HEK293 (cell line): Measurements from ENCODE around the gene TMEM92.

Experiments
- CTCF ChIA-PET: fragments of 350-600 bp; formaldehyde crosslinking; extraction: SDS; loops from one replicate; lab custom pipeline; 2021; ENCODE audit warnings: antibody characterized with exemption; lab: Yijun Ruan, JAX
- POLR2A ChIA-PET: fragments of 300-600 bp; formaldehyde crosslinking; extraction: SDS; loops from one replicate; lab custom pipeline; 2020; ENCODE audit warnings: antibody characterized with exemption, inconsistent platforms; lab: Yijun Ruan, JAX
- H3K27ac ChIP-seq: fragments of 200-500 bp; sonication (Bioruptor generic); 2 replicates; pipeline ENCODE4 v1.5.1; 2014; ENCODE audit warnings: low read depth, low read length, control low read depth, inconsistent platforms; ENCODE audit errors: extremely low read depth
- H3K36me3 ChIP-seq, 2 experiments: fragments of 200-500 bp in 1 of 2; sonication (Bioruptor generic) in 1 of 2; 1 replicate in 1 of 2; 2 replicates in 1 of 2; pipeline ENCODE4 v1.5.1; 2014 to 2017; ENCODE audit warnings: inconsistent platforms in 2 of 2, low read length in 2 of 2; ENCODE audit not compliant: control insufficient read depth in 2 of 2, insufficient read depth in 1 of 2
- H3K4me1 ChIP-seq: fragments of 200-500 bp; sonication (Bioruptor generic); 2 replicates; pipeline ENCODE4 v1.5.1; 2014; ENCODE audit warnings: mild to moderate bottlenecking, low read length, inconsistent platforms; ENCODE audit not compliant: control insufficient read depth, insufficient read depth
- H3K4me3 ChIP-seq: 2 replicates; pipeline ENCODE4 v1.5.1; 2011; ENCODE audit warnings: low read depth, mild to moderate bottlenecking, control low read depth, low read length, moderate library complexity
- H3K9me3 ChIP-seq: fragments of 200-500 bp; sonication (Bioruptor generic); 2 replicates; pipeline ENCODE4 v1.5.1; 2014; ENCODE audit warnings: low read depth, low read length, inconsistent platforms; ENCODE audit not compliant: control insufficient read depth, insufficient read depth
- CTCF ChIP-seq: fragments of 450-650 bp; formaldehyde crosslinking; IDR thresholded peaks from 2 replicates; pipeline ENCODE4 v1.5.1; 2016; ENCODE audit warnings: missing biosample characterization, missing genetic modification characterization
- HOXC10 ChIP-seq: sonication (generic); formaldehyde crosslinking; IDR thresholded peaks from 2 replicates; pipeline ENCODE4 v1.8.1; 2023; ENCODE audit warnings: mild to moderate bottlenecking, missing genetic modification reagents
- IKZF3 ChIP-seq: fragments of 450-650 bp; IDR thresholded peaks from 2 replicates; pipeline ENCODE4 v1.5.0; 2018; ENCODE audit warnings: missing biosample characterization, mild to moderate bottlenecking, missing genetic modification characterization, moderate library complexity
- SCRT2 ChIP-seq: fragments of 450-650 bp; formaldehyde crosslinking; IDR thresholded peaks from 2 replicates; pipeline ENCODE4 v1.5.1; 2016; ENCODE audit warnings: missing biosample characterization, missing genetic modification characterization
- SETDB1 ChIP-seq: IDR thresholded peaks from one replicate; pipeline ENCODE4 v1.6.1; 2017; ENCODE audit warnings: mild to moderate bottlenecking, low read length, moderate library complexity, mixed read lengths; ENCODE audit not compliant: insufficient read length
- YY1 ChIP-seq: fragments of 450-650 bp; formaldehyde crosslinking; IDR thresholded peaks from 2 replicates; pipeline ENCODE4 v1.5.1; 2018; ENCODE audit warnings: missing biosample characterization, missing genetic modification characterization
- ZNF121 ChIP-seq: fragments of 450-650 bp; formaldehyde crosslinking; IDR thresholded peaks from 2 replicates; pipeline ENCODE4 v1.5.1; 2016; ENCODE audit warnings: missing biosample characterization, missing genetic modification characterization
- ZNF148 ChIP-seq: fragments of 450-650 bp; formaldehyde crosslinking; IDR thresholded peaks from 2 replicates; pipeline ENCODE4 v1.5.0; 2017; ENCODE audit warnings: missing biosample characterization, missing genetic modification characterization, borderline replicate concordance
- ZNF157 ChIP-seq: fragments of 450-650 bp; formaldehyde crosslinking; IDR thresholded peaks from 2 replicates; pipeline ENCODE4 v1.5.1; 2016; ENCODE audit warnings: missing biosample characterization, missing genetic modification characterization
- ZNF175 ChIP-seq: fragments of 450-650 bp; formaldehyde crosslinking; IDR thresholded peaks from 2 replicates; pipeline ENCODE4 v1.5.1; 2016; ENCODE audit warnings: missing biosample characterization, missing genetic modification characterization
- ZNF2 ChIP-seq: fragments of 450-650 bp; formaldehyde crosslinking; IDR thresholded peaks from 2 replicates; pipeline ENCODE4 v1.5.1; 2016; ENCODE audit warnings: missing biosample characterization, missing genetic modification characterization
- ZNF214 ChIP-seq: fragments of 450-650 bp; formaldehyde crosslinking; IDR thresholded peaks from 2 replicates; pipeline ENCODE4 v1.5.1; 2017; ENCODE audit warnings: missing biosample characterization, mild to moderate bottlenecking, missing genetic modification characterization, borderline replicate concordance
- ZNF26 ChIP-seq: fragments of 450-650 bp; formaldehyde crosslinking; IDR thresholded peaks from 2 replicates; pipeline ENCODE4 v1.5.1; 2016; ENCODE audit warnings: missing biosample characterization, missing genetic modification characterization
- ZNF398 ChIP-seq: fragments of 450-650 bp; formaldehyde crosslinking; IDR thresholded peaks from 2 replicates; pipeline ENCODE4 v1.5.1; 2017; ENCODE audit warnings: missing biosample characterization, missing genetic modification characterization
- ZNF513 ChIP-seq: fragments of 450-650 bp; IDR thresholded peaks from 2 replicates; pipeline ENCODE4 v1.5.1; 2018; ENCODE audit warnings: missing biosample characterization, missing genetic modification characterization
- ZNF518A ChIP-seq: fragments of 450-650 bp; formaldehyde crosslinking; conservative IDR thresholded peaks from 2 replicates; pipeline ENCODE4 v1.5.1; 2016; ENCODE audit warnings: low read depth, missing biosample characterization, missing genetic modification characterization
- ZNF529 ChIP-seq: fragments of 450-650 bp; formaldehyde crosslinking; IDR thresholded peaks from 2 replicates; pipeline ENCODE4 v1.5.1; 2017; ENCODE audit warnings: missing genetic modification characterization, missing biosample characterization; ENCODE audit not compliant: insufficient replicate concordance
- ZNF549 ChIP-seq: fragments of 450-650 bp; IDR thresholded peaks from 2 replicates; pipeline ENCODE4 v1.5.1; 2018; ENCODE audit warnings: missing biosample characterization, missing genetic modification characterization, mild to moderate bottlenecking, inconsistent platforms, moderate library complexity
- ZNF621 ChIP-seq: fragments of 450-650 bp; formaldehyde crosslinking; IDR thresholded peaks from 2 replicates; pipeline ENCODE4 v1.5.1; 2017; ENCODE audit warnings: missing biosample characterization, missing genetic modification characterization
- ZNF624 ChIP-seq: fragments of 450-650 bp; formaldehyde crosslinking; IDR thresholded peaks from 2 replicates; pipeline ENCODE4 v1.5.1; 2017; ENCODE audit warnings: missing biosample characterization, missing genetic modification characterization
- ZNF830 ChIP-seq: fragments of 450-650 bp; IDR thresholded peaks from 2 replicates; pipeline ENCODE4 v1.5.0; 2018; ENCODE audit warnings: missing biosample characterization, missing genetic modification characterization, low read depth, mild to moderate bottlenecking, moderate library complexity

Gene TMEM92

GRCh38 chr17:50248255-50248654 lies 26.0 kb upstream of the TMEM92 start:
- POLR2A ChIA-PET = no interaction called here
- no peaks in the 10 kb centered on the region for H3K4me1 ChIP-seq
- CTCF ChIA-PET = interaction anchor here (0.7 to 1.3 kb wide), 5 partner anchors 14 to 212 kb away, joined by 3 to 6 read pairs (median 3); partner anchors contain the start of gene COL1A1
- TF ChIP-seq ZNF621 (tag by site-specific recombination) = no peak
- TF ChIP-seq SETDB1 = peak; percentile 45
- no peak for TF ChIP-seq ZNF624 (tag by site-specific recombination)
- no peak overlapping the region for H3K4me3 ChIP-seq
- no peak overlapping the region for H3K27ac ChIP-seq
- H3K9me3 ChIP-seq = peaks cover 13% of the 10 kb centered on the region
- H3K36me3 ChIP-seq = no peaks in the 10 kb centered on the region

GRCh38 chr17:50252781-50253180 lies 21.5 kb upstream of the TMEM92 start:
- no peak for TF ChIP-seq ZNF214 (tag by site-specific recombination)
- no peak for TF ChIP-seq YY1
- no peak for TF ChIP-seq ZNF549 (tag by site-specific recombination)
- no peak for TF ChIP-seq IKZF3 (tag by site-specific recombination)
- TF ChIP-seq SCRT2 (tag by site-specific recombination) = no peak
- TF ChIP-seq ZNF26 (tag by site-specific recombination) = no peak
- TF ChIP-seq ZNF175 (tag by site-specific recombination) = no peak
- no peak for TF ChIP-seq ZNF398 (tag by site-specific recombination)
- no peak for TF ChIP-seq ZNF2 (tag by site-specific recombination)
- no peak for TF ChIP-seq ZNF148
- TF ChIP-seq ZNF518A (tag by site-specific recombination) = no peak
- TF ChIP-seq ZNF157 (tag by site-specific recombination) = no peak
- TF ChIP-seq ZNF830 (tag by site-specific recombination) = no peak
- no peak for TF ChIP-seq ZNF121 (tag by site-specific recombination)
- TF ChIP-seq ZNF529 (tag by site-specific recombination) = no peak
- no peak for TF ChIP-seq CTCF (tag by site-specific recombination)
- TF ChIP-seq ZNF513 = no peak
- no peak for TF ChIP-seq HOXC10
- ChIA-PET CTCF (interaction anchor here (0.6 to 3.2 kb wide), 4 partner anchors 21 to 262 kb away, joined by 3 to 12 read pairs (median 4); partner anchors contain the start of gene TMEM92), POLR2A (no interaction called here)
- no peak overlapping the region for H3K27ac ChIP-seq
- no peaks in the 10 kb centered on the region for H3K4me1 ChIP-seq
- H3K4me3 ChIP-seq = no peak overlapping the region
- H3K9me3 ChIP-seq = peaks cover 8% of the 10 kb centered on the region
- no peaks in the 10 kb centered on the region for H3K36me3 ChIP-seq
